Stimulated activated CD8-positive, alpha-beta memory T cell treated with anti-CD3 and anti-CD28 coated beads, Interleukin-15, amount 100 ng/mL, for 48 hours (primary cell): Measurements from ENCODE around the gene CANT1.
"Not testable (repeated sequence)": the region's sequence is repeated elsewhere in the genome, so short reads cannot be mapped to it uniquely, and the experiment has no call there.

Source experiments
- DNase-seq, 2 donors: peaks; one replicate each; pipeline ENCODE4 v3.0.0-alpha.2; 2020; ENCODE audit warnings: low read depth in 2 of 2

The CANT1 gene

GRCh38 chr17:79027274-79027924 lies 17.8 kb upstream of the CANT1 start:
- DNase-seq, result no peak

- DNase-seq, result no peak
Observed at GRCh38 chr17:79026376-79027273, 17.1 kb upstream of the CANT1 start.

- no peak for DNase-seq
Observed at GRCh38 chr17:79024901-79025737, 15.6 kb upstream of the CANT1 start.

GRCh38 chr17:79023886-79024771 lies 14.6 kb upstream of the CANT1 start, which contains the start of gene C1QTNF1:
TSS of gene C1QTNF1 (plus strand) at chr17:79024169. CDS start at chr17:79043969, 19,800 bp downstream.
- no peak for DNase-seq

- no peak for DNase-seq
Observed at GRCh38 chr17:79023180-79023705, 13.7 kb upstream of the CANT1 start.

GRCh38 chr17:79022507-79022991 lies 13.0 kb upstream of the CANT1 start:
- DNase-seq, result no peak

GRCh38 chr17:79021929-79022328 lies 12.4 kb upstream of the CANT1 start:
- not testable (repeated sequence) for DNase-seq

- no peak for DNase-seq
Observed at GRCh38 chr17:79020631-79021301, 11.2 kb upstream of the CANT1 start.

- no peak for DNase-seq
Observed at GRCh38 chr17:79019632-79020584, 10.3 kb upstream of the CANT1 start.

- DNase-seq, result no peak
Observed at GRCh38 chr17:79019261-79019631, 9.7 kb upstream of the CANT1 start.

- DNase-seq, result no peak
Observed at GRCh38 chr17:79018370-79018695, 8.8 kb upstream of the CANT1 start.

GRCh38 chr17:79017546-79018369 lies 8.2 kb upstream of the CANT1 start:
- DNase-seq, result no peak

- no peak for DNase-seq
Observed at GRCh38 chr17:79014158-79014758, 4.7 kb upstream of the CANT1 start.

- no peak for DNase-seq
Observed at GRCh38 chr17:79012563-79013134, 3.1 kb upstream of the CANT1 start.

- no peak for DNase-seq
Observed at GRCh38 chr17:79011451-79012147, 2.0 kb upstream of the CANT1 start.

- no peak for DNase-seq
Observed at GRCh38 chr17:79010304-79010646, 711 bp upstream of the CANT1 start.
